Progenitor cell of endocrine pancreas (in vitro differentiated cells): ENCODE measurements around the gene ATCAY. TPM values are rescaled to one million over a fixed set of nuclear protein-coding genes. Genes with fewer than 3 reads are reported as not detected.

Experiments
- DNase-seq: peaks from one replicate; pipeline ENCODE4 v3.0.0; 2021; ENCODE audit warnings: low spot score; ENCODE audit not compliant: unreplicated experiment
- H3K27ac Mint-ChIP-seq: 2 replicates; pipeline ENCODE4 v1.8.0; 2021; ENCODE audit warnings: mild to moderate bottlenecking, moderate library complexity, mixed read lengths
- H3K27me3 Mint-ChIP-seq: 2 replicates; pipeline ENCODE4 v1.8.0; 2021; ENCODE audit warnings: mixed read lengths
- H3K36me3 Mint-ChIP-seq: 2 replicates; pipeline ENCODE4 v1.8.0; 2022; ENCODE audit warnings: mixed read lengths; ENCODE audit not compliant: insufficient read depth
- H3K4me1 Mint-ChIP-seq: 2 replicates; pipeline ENCODE4 v1.8.0; 2021; ENCODE audit warnings: low read depth, mixed read lengths
- H3K4me3 Mint-ChIP-seq: 2 replicates; pipeline ENCODE4 v1.8.0; 2021; ENCODE audit warnings: low read depth, mild to moderate bottlenecking, moderate library complexity, mixed read lengths
- H3K9me3 Mint-ChIP-seq: 2 replicates; pipeline ENCODE4 v1.8.0; 2021; ENCODE audit warnings: low read depth, mixed read lengths
- CTCF ChIP-seq: fragments of 200-600 bp; sonication (generic); IDR thresholded peaks from one replicate; pipeline ENCODE4 v1.5.0; 2021; ENCODE audit warnings: antibody characterized with exemption, mild to moderate bottlenecking; ENCODE audit not compliant: unreplicated experiment
- total RNA-seq: library from RNA; stranded (reverse); gene quantifications from 2 replicates; pipeline ENCODE4 v1.2.1, GENCODE V29; 2021

ATCAY gene
- total RNA-seq, 1 donor from 2014 or later: 0.43 TPM

GRCh38 chr19:3839941-3840340 is 40.5 kb upstream of the ATCAY start:
- peaks cover 4% of the 10 kb centered on the region for H3K27me3 Mint-ChIP-seq
- H3K27ac Mint-ChIP-seq: no peak overlapping the region
- H3K4me1 Mint-ChIP-seq: no peaks in the 10 kb centered on the region
- no peaks in the 10 kb centered on the region for H3K36me3 Mint-ChIP-seq
- DNase-seq: no peak
- H3K9me3 Mint-ChIP-seq: no peaks in the 10 kb centered on the region
- TF ChIP-seq CTCF: no peak
- H3K4me3 Mint-ChIP-seq: no peak overlapping the region

- DNase-seq: no peak
- Mint-ChIP-seq H3K27me3 (peaks cover 4% of the 10 kb centered on the region), H3K9me3 (no peaks in the 10 kb centered on the region), H3K27ac (no peak overlapping the region), H3K4me3 (no peak overlapping the region), H3K36me3 (no peaks in the 10 kb centered on the region), H3K4me1 (no peaks in the 10 kb centered on the region)
- no peak for TF ChIP-seq CTCF
Observed at GRCh38 chr19:3840804-3841203, 39.7 kb upstream of the ATCAY start.

- peaks cover 4% of the 10 kb centered on the region for H3K27me3 Mint-ChIP-seq
- no peak for TF ChIP-seq CTCF
- DNase-seq: no peak
- H3K4me1 Mint-ChIP-seq: peaks cover 5% of the 10 kb centered on the region
- H3K27ac Mint-ChIP-seq: no peak overlapping the region
- H3K9me3 Mint-ChIP-seq: peaks cover 5% of the 10 kb centered on the region
- H3K36me3 Mint-ChIP-seq: no peaks in the 10 kb centered on the region
- no peak overlapping the region for H3K4me3 Mint-ChIP-seq
Observed at GRCh38 chr19:3842948-3843347, 37.5 kb upstream of the ATCAY start.

GRCh38 chr19:3844596-3844995 is 35.9 kb upstream of the ATCAY start:
- no peak for TF ChIP-seq CTCF
- Mint-ChIP-seq H3K4me3 (no peak overlapping the region), H3K9me3 (peaks cover 5% of the 10 kb centered on the region), H3K4me1 (peaks cover 5% of the 10 kb centered on the region), H3K36me3 (no peaks in the 10 kb centered on the region), H3K27me3 (peaks cover 3% of the 10 kb centered on the region), H3K27ac (no peak overlapping the region)
- DNase-seq: no peak

GRCh38 chr19:3849092-3849491 is 31.4 kb upstream of the ATCAY start:
- Mint-ChIP-seq H3K4me1 (peaks cover 5% of the 10 kb centered on the region), H3K27ac (no peak overlapping the region), H3K27me3 (no peaks in the 10 kb centered on the region), H3K36me3 (peaks cover 4% of the 10 kb centered on the region), H3K4me3 (no peak overlapping the region), H3K9me3 (peaks cover 7% of the 10 kb centered on the region)
- TF ChIP-seq CTCF: peak; percentile 60
- DNase-seq: no peak
